Measurements from ENCODE around the gene ALDH18A1. TPM values are rescaled to one million over a fixed set of nuclear protein-coding genes. Genes with fewer than 3 reads are reported as not detected.

The ALDH18A1 gene
- total RNA-seq, 1 donor from 2014 or later, result 121 TPM

DNA sequence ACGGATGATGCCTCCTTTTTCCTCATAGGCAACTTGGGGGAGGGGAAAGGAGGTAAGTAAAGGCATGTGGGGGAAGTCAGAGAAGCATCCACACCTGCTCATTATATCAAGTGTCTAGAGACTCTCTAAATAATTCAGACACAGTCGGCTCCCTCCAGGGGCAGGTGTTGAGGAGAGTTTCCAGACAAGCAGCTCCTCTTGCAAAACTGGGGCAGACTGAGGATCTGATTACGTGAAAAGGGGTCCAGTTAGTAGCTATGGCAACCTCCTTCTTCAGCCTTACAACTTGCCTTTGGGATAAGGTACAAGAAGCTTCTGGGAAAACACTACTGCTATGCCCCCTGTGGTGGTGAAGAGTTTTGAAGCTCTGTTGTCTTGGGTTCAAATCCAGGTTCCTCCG, 56.4 kb downstream of the ALDH18A1 start:
- Mint-ChIP-seq H3K9me3 (ENCODE audit: unreplicated experiment) (peaks cover 4% of the 10 kb centered on the region), H3K4me1 (ENCODE audit: low read depth, unreplicated experiment) (peaks cover 7% of the 10 kb centered on the region), H3K27ac (ENCODE audit: unreplicated experiment) (no peak overlapping the region), H3K36me3 (ENCODE audit: low read depth, unreplicated experiment) (peaks cover 5% of the 10 kb centered on the region), H3K27me3 (ENCODE audit: low read depth, unreplicated experiment) (no peaks in the 10 kb centered on the region), H3K4me3 (ENCODE audit: unreplicated experiment) (no peak overlapping the region)
- DNase-seq (ENCODE audit: low read depth) (no peak), FAIRE-seq (no peak)
- H3K4me1 ChIP-seq (ENCODE audit: insufficient read depth, low read length), result no peaks in the 10 kb centered on the region
- H3K79me2 ChIP-seq (ENCODE audit: insufficient read depth, low read length), result no peaks in the 10 kb centered on the region
- H3K9ac ChIP-seq (ENCODE audit: low read length), result no peak overlapping the region
- H3K27ac ChIP-seq (ENCODE audit: low read depth, low read length), result no peak overlapping the region
- H3K36me3 ChIP-seq (ENCODE audit: insufficient read depth, low read length), result peaks cover 4% of the 10 kb centered on the region
- no peaks in the 10 kb centered on the region for H3K9me3 ChIP-seq (ENCODE audit: insufficient read depth, low read depth, low read length)
- peaks cover under 1% of the 10 kb centered on the region for H4K20me1 ChIP-seq (ENCODE audit: insufficient read depth, low read length)
- no peak overlapping the region for H2AFZ ChIP-seq (ENCODE audit: low read depth, low read length)
- TF ChIP-seq, protein P1, sequence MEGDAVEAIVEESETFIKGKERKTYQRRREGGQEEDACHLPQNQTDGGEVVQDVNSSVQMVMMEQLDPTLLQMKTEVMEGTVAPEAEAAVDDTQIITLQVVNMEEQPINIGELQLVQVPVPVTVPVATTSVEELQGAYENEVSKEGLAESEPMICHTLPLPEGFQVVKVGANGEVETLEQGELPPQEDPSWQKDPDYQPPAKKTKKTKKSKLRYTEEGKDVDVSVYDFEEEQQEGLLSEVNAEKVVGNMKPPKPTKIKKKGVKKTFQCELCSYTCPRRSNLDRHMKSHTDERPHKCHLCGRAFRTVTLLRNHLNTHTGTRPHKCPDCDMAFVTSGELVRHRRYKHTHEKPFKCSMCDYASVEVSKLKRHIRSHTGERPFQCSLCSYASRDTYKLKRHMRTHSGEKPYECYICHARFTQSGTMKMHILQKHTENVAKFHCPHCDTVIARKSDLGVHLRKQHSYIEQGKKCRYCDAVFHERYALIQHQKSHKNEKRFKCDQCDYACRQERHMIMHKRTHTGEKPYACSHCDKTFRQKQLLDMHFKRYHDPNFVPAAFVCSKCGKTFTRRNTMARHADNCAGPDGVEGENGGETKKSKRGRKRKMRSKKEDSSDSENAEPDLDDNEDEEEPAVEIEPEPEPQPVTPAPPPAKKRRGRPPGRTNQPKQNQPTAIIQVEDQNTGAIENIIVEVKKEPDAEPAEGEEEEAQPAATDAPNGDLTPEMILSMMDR (IDR thresholded peaks at IDR 0.05; ENCODE audit: insufficient read depth, low read depth, low read length), result no peak
- TF ChIP-seq EZH2 (IDR thresholded peaks at IDR 0.05; ENCODE audit: insufficient read depth, low read length), result no peak
- peaks cover 2% of the 10 kb centered on the region for H3K27me3 ChIP-seq (ENCODE audit: insufficient read depth, low read length)
- H3K4me3 ChIP-seq (ENCODE audit: insufficient read depth, low read depth, low read length), result no peak overlapping the region
- no peak overlapping the region for H3K4me2 ChIP-seq (ENCODE audit: low read length)

GRCh38 chr10:95597788-95598187, 58.7 kb downstream of the ALDH18A1 start:
- H3K27me3 ChIP-seq (ENCODE audit: insufficient read depth, low read length), result peaks cover 2% of the 10 kb centered on the region
- no peak overlapping the region for H3K4me3 ChIP-seq (ENCODE audit: insufficient read depth, low read depth, low read length)
- DNase-seq (ENCODE audit: low read depth), result no peak
- Mint-ChIP-seq H3K4me1 (ENCODE audit: low read depth, unreplicated experiment) (no peaks in the 10 kb centered on the region), H3K36me3 (ENCODE audit: low read depth, unreplicated experiment) (no peaks in the 10 kb centered on the region), H3K9me3 (ENCODE audit: unreplicated experiment) (peaks cover 4% of the 10 kb centered on the region), H3K27ac (ENCODE audit: unreplicated experiment) (no peak overlapping the region), H3K27me3 (ENCODE audit: low read depth, unreplicated experiment) (no peaks in the 10 kb centered on the region), H3K4me3 (ENCODE audit: unreplicated experiment) (no peak overlapping the region)
- H3K4me2 ChIP-seq (ENCODE audit: low read length), result no peak overlapping the region
- no peaks in the 10 kb centered on the region for H3K9me3 ChIP-seq (ENCODE audit: insufficient read depth, low read depth, low read length)
- no peak for FAIRE-seq
- no peaks in the 10 kb centered on the region for H3K79me2 ChIP-seq (ENCODE audit: insufficient read depth, low read length)
- H2AFZ ChIP-seq (ENCODE audit: low read depth, low read length), result no peak overlapping the region
- H3K9ac ChIP-seq (ENCODE audit: low read length), result no peak overlapping the region
- no peaks in the 10 kb centered on the region for H4K20me1 ChIP-seq (ENCODE audit: insufficient read depth, low read length)
- H3K4me1 ChIP-seq (ENCODE audit: insufficient read depth, low read length), result no peaks in the 10 kb centered on the region
- H3K27ac ChIP-seq (ENCODE audit: low read depth, low read length), result no peak overlapping the region
- TF ChIP-seq, protein P1 (IDR thresholded peaks at IDR 0.05; ENCODE audit: insufficient read depth, low read depth, low read length), result no peak
- TF ChIP-seq EZH2 (IDR thresholded peaks at IDR 0.05; ENCODE audit: insufficient read depth, low read length), result no peak
- no peaks in the 10 kb centered on the region for H3K36me3 ChIP-seq (ENCODE audit: insufficient read depth, low read length)

GRCh38 chr10:95588025-95588424, 68.5 kb downstream of the ALDH18A1 start:
- H3K4me3 ChIP-seq (ENCODE audit: insufficient read depth, low read depth, low read length), result no peak overlapping the region
- no peaks in the 10 kb centered on the region for H3K4me1 ChIP-seq (ENCODE audit: insufficient read depth, low read length)
- H3K36me3 ChIP-seq (ENCODE audit: insufficient read depth, low read length), result no peaks in the 10 kb centered on the region
- no peaks in the 10 kb centered on the region for H3K36me3 Mint-ChIP-seq (ENCODE audit: low read depth, unreplicated experiment)
- H3K27ac Mint-ChIP-seq (ENCODE audit: unreplicated experiment), result no peak overlapping the region
- H3K4me3 Mint-ChIP-seq (ENCODE audit: unreplicated experiment), result no peak overlapping the region
- no peak overlapping the region for H3K27ac ChIP-seq (ENCODE audit: low read depth, low read length)
- H3K9ac ChIP-seq (ENCODE audit: low read length), result no peak overlapping the region
- FAIRE-seq (no peak), DNase-seq (ENCODE audit: low read depth) (no peak)
- H3K79me2 ChIP-seq (ENCODE audit: insufficient read depth, low read length), result no peaks in the 10 kb centered on the region
- H3K9me3 ChIP-seq (ENCODE audit: insufficient read depth, low read depth, low read length), result no peaks in the 10 kb centered on the region
- H3K27me3 Mint-ChIP-seq (ENCODE audit: low read depth, unreplicated experiment), result peaks cover 11% of the 10 kb centered on the region
- H4K20me1 ChIP-seq (ENCODE audit: insufficient read depth, low read length), result no peaks in the 10 kb centered on the region
- no peak overlapping the region for H2AFZ ChIP-seq (ENCODE audit: low read depth, low read length)
- no peak overlapping the region for H3K4me2 ChIP-seq (ENCODE audit: low read length)
- peaks cover 3% of the 10 kb centered on the region for H3K9me3 Mint-ChIP-seq (ENCODE audit: unreplicated experiment)
- no peaks in the 10 kb centered on the region for H3K4me1 Mint-ChIP-seq (ENCODE audit: low read depth, unreplicated experiment)
- TF ChIP-seq, protein P1 (IDR thresholded peaks at IDR 0.05; ENCODE audit: insufficient read depth, low read depth, low read length), result no peak
- TF ChIP-seq EZH2 (IDR thresholded peaks at IDR 0.05; ENCODE audit: insufficient read depth, low read length), result no peak
- peaks cover 2% of the 10 kb centered on the region for H3K27me3 ChIP-seq (ENCODE audit: insufficient read depth, low read length)

Measured in astrocyte (in vitro differentiated cells and primary cell).